ENCODE measurements around the gene KATNB1.

GRCh38 chr16:57778658-57779057, 43.1 kb downstream of the KATNB1 start:
- TF ChIP-seq, protein P1, sequence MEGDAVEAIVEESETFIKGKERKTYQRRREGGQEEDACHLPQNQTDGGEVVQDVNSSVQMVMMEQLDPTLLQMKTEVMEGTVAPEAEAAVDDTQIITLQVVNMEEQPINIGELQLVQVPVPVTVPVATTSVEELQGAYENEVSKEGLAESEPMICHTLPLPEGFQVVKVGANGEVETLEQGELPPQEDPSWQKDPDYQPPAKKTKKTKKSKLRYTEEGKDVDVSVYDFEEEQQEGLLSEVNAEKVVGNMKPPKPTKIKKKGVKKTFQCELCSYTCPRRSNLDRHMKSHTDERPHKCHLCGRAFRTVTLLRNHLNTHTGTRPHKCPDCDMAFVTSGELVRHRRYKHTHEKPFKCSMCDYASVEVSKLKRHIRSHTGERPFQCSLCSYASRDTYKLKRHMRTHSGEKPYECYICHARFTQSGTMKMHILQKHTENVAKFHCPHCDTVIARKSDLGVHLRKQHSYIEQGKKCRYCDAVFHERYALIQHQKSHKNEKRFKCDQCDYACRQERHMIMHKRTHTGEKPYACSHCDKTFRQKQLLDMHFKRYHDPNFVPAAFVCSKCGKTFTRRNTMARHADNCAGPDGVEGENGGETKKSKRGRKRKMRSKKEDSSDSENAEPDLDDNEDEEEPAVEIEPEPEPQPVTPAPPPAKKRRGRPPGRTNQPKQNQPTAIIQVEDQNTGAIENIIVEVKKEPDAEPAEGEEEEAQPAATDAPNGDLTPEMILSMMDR (IDR thresholded peaks at IDR 0.05 in 8 of 11, conservative IDR thresholded peaks at IDR 0.05 in 3 of 11), result no peak
- no peak for TF ChIP-seq POLR2A (IDR thresholded peaks at IDR 0.05)
- no peak for TF ChIP-seq POLR2AphosphoS5 (IDR thresholded peaks at IDR 0.05)

All from spleen (tissue), 7 donors.